HepG2 (cell line): Measurements from ENCODE around the gene ATG2A. TPM values are rescaled to one million over a fixed set of nuclear protein-coding genes. Genes with fewer than 3 reads are reported as not detected.
A peak's percentile ranks its signal among the peaks of the same experiment; 100 is the strongest.

Experiments
- FOXK1 ChIP-seq: sonication (generic); formaldehyde crosslinking; IDR thresholded peaks from 2 replicates; pipeline ENCODE4 v1.4.0; 2020; ENCODE audit warnings: low read depth, missing genetic modification reagents, borderline replicate concordance
- GATAD2A ChIP-seq: IDR thresholded peaks from 2 replicates; pipeline ENCODE4 v1.6.1; 2016
- HNF4G ChIP-seq, 2 experiments: sonication (generic) in 1 of 2; formaldehyde crosslinking in 1 of 2; IDR thresholded peaks; 2 replicates each; pipeline versions ENCODE4 v1.4.0 to v1.6.1; 2011 to 2020; ENCODE audit warnings: borderline replicate concordance in 2 of 2, low read depth in 2 of 2, mild to moderate bottlenecking in 2 of 2, low read length in 1 of 2, missing genetic modification reagents in 1 of 2, moderate library complexity in 1 of 2
- KLF12 ChIP-seq: sonication (generic); formaldehyde crosslinking; IDR thresholded peaks from 2 replicates; pipeline ENCODE4 v1.4.0; 2020; ENCODE audit warnings: missing genetic modification reagents, borderline replicate concordance
- NONO ChIP-seq, 2 experiments: fragments of 450-650 bp in 1 of 2; sonication (generic) in 1 of 2; formaldehyde crosslinking in 1 of 2; IDR thresholded peaks in 1 of 2; conservative IDR thresholded peaks in 1 of 2; 2 replicates each; pipeline versions ENCODE4 v1.6.1 to v1.8.0; 2017 to 2022; ENCODE audit warnings: mild to moderate bottlenecking in 1 of 2, missing genetic modification reagents in 1 of 2, moderate library complexity in 1 of 2
- NR2F2 ChIP-seq: IDR thresholded peaks from 2 replicates; pipeline ENCODE4 v1.6.1; 2012; ENCODE audit warnings: low read depth, inconsistent platforms, borderline replicate concordance
- RAD51 ChIP-seq: fragments of 450-650 bp; IDR thresholded peaks from 2 replicates; pipeline ENCODE4 v1.6.1; 2016; ENCODE audit warnings: borderline replicate concordance
- SRSF1 ChIP-seq: fragments of 200-400 bp; formaldehyde crosslinking; optimal IDR thresholded peaks from 2 replicates; pipeline ENCODE3; 2017; ENCODE audit warnings: mild to moderate bottlenecking, low read depth, low read length, moderate library complexity
- STAT5B ChIP-seq: sonication (generic); formaldehyde crosslinking; IDR thresholded peaks from 2 replicates; pipeline ENCODE4 v1.4.0; 2020; ENCODE audit warnings: missing genetic modification reagents
- ZBTB1 ChIP-seq: sonication (generic); formaldehyde crosslinking; IDR thresholded peaks from 2 replicates; pipeline ENCODE4 v1.4.0; 2020; ENCODE audit warnings: missing genetic modification reagents, borderline replicate concordance
- ZNF431 ChIP-seq: sonication (generic); formaldehyde crosslinking; IDR thresholded peaks from 2 replicates; pipeline ENCODE4 v1.9.0; 2022; ENCODE audit warnings: missing genetic modification reagents, low read depth, mild to moderate bottlenecking, borderline replicate concordance
- ZNF75D ChIP-seq: sonication (generic); formaldehyde crosslinking; IDR thresholded peaks from 2 replicates; pipeline ENCODE4 v1.8.1; 2023; ENCODE audit warnings: missing genetic modification reagents, mild to moderate bottlenecking, borderline replicate concordance
- ZSCAN9 ChIP-seq: IDR thresholded peaks from 2 replicates; pipeline ENCODE4 v1.6.1; 2016; ENCODE audit warnings: borderline replicate concordance
- polyA plus RNA-seq, 8 experiments: library from polyadenylated mRNA; depleted of rRNA in 3 of 8; stranded (reverse) in 7 of 8; unstranded in 1 of 8; fragments of >200 nt; fragmentation: Illumina TruSeq in 4 of 8; extraction: Trizol in 4 of 8; gene quantifications; 2 replicates each; pipeline versions ENCODE4 v1.2.1 to v1.2.3, GENCODE V29; 2011 to 2016; ENCODE audit warnings: low read depth in 4 of 8, missing spikeins in 1 of 8, mixed read lengths in 1 of 8; ENCODE audit not compliant: insufficient read depth in 1 of 8
- total RNA-seq, 5 experiments: library from RNA; depleted of rRNA; stranded (reverse); fragments of >200 nt; fragmentation: Illumina TruSeq; extraction: Trizol; gene quantifications; 2 replicates each; pipeline ENCODE4 v1.2.3, GENCODE V29; 2016; ENCODE audit warnings: low read depth in 1 of 5
- TF ChIP-seq, protein P1 (sequence below): sonication (generic); formaldehyde crosslinking; IDR thresholded peaks from 2 replicates; pipeline ENCODE4 v1.4.0; 2020; ENCODE audit warnings: missing genetic modification reagents
- TF ChIP-seq, protein P2 (sequence below): sonication (generic); formaldehyde crosslinking; IDR thresholded peaks from 2 replicates; pipeline ENCODE4 v1.8.1; 2023; ENCODE audit warnings: missing genetic modification reagents, mild to moderate bottlenecking, borderline replicate concordance
- TF ChIP-seq, protein P3 (sequence below): sonication (generic); formaldehyde crosslinking; IDR thresholded peaks from 2 replicates; pipeline ENCODE4 v1.5.0; 2020; ENCODE audit warnings: missing genetic modification reagents, mild to moderate bottlenecking, borderline replicate concordance
- TF ChIP-seq, protein P4 (sequence below): sonication (generic); formaldehyde crosslinking; IDR thresholded peaks from 2 replicates; pipeline ENCODE4 v1.4.0; 2020; ENCODE audit warnings: missing genetic modification reagents, borderline replicate concordance

The ATG2A gene
- total and polyA plus RNA-seq, 2 of the 13 experiments (the other 11 are each of a cell fraction or from before 2014, with no cell fraction given) = 6.7 to 8.0 TPM

DNA sequence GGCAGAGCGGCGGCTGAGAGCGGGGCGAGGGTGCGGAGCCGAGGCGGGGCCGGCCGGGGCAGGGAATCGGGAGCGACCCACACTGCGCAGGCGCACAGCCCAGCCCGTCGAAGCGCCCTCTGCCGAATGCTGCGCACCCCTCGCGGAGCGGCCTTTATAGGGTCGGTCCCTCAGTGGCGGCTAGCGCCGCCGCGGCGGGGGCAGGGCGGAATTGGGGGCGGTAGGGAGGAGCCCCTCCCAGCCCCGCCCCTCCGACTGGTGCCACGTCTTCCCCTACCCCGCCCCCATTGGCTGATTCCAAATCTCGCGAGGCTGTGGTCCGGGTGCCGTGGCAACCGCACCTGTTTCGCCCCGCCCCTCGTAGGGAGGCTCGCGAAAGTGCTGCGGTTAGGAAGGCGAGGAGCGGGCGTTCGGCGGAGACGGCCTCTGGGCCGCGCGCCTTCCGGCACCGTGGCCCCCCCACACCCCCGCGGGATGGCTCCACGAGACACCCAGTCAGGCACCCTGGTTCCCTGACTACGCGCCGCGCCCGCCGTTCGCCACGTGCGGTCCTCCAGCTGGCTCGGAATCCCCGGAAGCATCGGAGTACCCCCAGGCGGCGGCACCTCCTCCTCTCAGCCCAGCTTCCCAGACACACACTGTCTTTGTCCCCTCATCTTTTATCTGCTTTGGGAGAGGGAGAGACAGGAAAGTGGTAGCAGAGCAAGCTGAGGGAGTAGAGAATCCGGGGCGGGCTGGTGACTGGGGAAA, 38.3 kb downstream of the ATG2A start, which contains the start of gene EHD1 (continued):
- TF ChIP-seq ZBTB1 (CRISPR knock-in tag) (no peak), ZSCAN9 (CRISPR knock-in tag) (peak; percentile 60; the same call in 1 of the 2 replicates), NONO (IDR thresholded peaks at IDR 0.05) (no peak), NONO (CRISPR knock-in tag; conservative IDR thresholded peaks at IDR 0.05) (no peak; the same call in 1 of the 2 replicates), HNF4G (IDR thresholded peaks at IDR 0.05; ENCODE audit: borderline replicate concordance, low read depth, low read length) (no peak), HNF4G (CRISPR knock-in tag; IDR thresholded peaks at IDR 0.05; ENCODE audit: borderline replicate concordance, low read depth) (no peak), RAD51 (no peak), KLF12 (CRISPR knock-in tag) (no peak), GATAD2A (CRISPR knock-in tag) (0 out of 2 replicates have a peak, but pooled peaks have one; percentile 9), ZNF431 (peak; percentile 17; the same call in 1 of the 2 replicates), NR2F2 (no peak; the same call in 1 of the 2 replicates), ZNF75D (CRISPR knock-in tag) (no peak), SRSF1 (peak; percentile 60), STAT5B (no peak), FOXK1 (CRISPR knock-in tag) (peak; percentile 64; the same call in 1 of the 2 replicates)
- TF ChIP-seq, protein P1, sequence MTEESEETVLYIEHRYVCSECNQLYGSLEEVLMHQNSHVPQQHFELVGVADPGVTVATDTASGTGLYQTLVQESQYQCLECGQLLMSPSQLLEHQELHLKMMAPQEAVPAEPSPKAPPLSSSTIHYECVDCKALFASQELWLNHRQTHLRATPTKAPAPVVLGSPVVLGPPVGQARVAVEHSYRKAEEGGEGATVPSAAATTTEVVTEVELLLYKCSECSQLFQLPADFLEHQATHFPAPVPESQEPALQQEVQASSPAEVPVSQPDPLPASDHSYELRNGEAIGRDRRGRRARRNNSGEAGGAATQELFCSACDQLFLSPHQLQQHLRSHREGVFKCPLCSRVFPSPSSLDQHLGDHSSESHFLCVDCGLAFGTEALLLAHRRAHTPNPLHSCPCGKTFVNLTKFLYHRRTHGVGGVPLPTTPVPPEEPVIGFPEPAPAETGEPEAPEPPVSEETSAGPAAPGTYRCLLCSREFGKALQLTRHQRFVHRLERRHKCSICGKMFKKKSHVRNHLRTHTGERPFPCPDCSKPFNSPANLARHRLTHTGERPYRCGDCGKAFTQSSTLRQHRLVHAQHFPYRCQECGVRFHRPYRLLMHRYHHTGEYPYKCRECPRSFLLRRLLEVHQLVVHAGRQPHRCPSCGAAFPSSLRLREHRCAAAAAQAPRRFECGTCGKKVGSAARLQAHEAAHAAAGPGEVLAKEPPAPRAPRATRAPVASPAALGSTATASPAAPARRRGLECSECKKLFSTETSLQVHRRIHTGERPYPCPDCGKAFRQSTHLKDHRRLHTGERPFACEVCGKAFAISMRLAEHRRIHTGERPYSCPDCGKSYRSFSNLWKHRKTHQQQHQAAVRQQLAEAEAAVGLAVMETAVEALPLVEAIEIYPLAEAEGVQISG (CRISPR knock-in tag) = peak; percentile 66
- TF ChIP-seq, protein P2, sequence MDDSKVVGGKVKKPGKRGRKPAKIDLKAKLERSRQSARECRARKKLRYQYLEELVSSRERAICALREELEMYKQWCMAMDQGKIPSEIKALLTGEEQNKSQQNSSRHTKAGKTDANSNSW (CRISPR knock-in tag) = no peak
- TF ChIP-seq, protein P3, sequence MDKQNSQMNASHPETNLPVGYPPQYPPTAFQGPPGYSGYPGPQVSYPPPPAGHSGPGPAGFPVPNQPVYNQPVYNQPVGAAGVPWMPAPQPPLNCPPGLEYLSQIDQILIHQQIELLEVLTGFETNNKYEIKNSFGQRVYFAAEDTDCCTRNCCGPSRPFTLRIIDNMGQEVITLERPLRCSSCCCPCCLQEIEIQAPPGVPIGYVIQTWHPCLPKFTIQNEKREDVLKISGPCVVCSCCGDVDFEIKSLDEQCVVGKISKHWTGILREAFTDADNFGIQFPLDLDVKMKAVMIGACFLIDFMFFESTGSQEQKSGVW = no peak
- TF ChIP-seq, protein P4, sequence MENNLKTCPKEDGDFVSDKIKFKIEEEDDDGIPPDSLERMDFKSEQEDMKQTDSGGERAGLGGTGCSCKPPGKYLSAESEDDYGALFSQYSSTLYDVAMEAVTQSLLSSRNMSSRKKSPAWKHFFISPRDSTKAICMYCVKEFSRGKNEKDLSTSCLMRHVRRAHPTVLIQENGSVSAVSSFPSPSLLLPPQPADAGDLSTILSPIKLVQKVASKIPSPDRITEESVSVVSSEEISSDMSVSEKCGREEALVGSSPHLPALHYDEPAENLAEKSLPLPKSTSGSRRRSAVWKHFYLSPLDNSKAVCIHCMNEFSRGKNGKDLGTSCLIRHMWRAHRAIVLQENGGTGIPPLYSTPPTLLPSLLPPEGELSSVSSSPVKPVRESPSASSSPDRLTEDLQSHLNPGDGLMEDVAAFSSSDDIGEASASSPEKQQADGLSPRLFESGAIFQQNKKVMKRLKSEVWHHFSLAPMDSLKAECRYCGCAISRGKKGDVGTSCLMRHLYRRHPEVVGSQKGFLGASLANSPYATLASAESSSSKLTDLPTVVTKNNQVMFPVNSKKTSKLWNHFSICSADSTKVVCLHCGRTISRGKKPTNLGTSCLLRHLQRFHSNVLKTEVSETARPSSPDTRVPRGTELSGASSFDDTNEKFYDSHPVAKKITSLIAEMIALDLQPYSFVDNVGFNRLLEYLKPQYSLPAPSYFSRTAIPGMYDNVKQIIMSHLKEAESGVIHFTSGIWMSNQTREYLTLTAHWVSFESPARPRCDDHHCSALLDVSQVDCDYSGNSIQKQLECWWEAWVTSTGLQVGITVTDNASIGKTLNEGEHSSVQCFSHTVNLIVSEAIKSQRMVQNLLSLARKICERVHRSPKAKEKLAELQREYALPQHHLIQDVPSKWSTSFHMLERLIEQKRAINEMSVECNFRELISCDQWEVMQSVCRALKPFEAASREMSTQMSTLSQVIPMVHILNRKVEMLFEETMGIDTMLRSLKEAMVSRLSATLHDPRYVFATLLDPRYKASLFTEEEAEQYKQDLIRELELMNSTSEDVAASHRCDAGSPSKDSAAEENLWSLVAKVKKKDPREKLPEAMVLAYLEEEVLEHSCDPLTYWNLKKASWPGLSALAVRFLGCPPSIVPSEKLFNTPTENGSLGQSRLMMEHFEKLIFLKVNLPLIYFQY = no peak
